H1 (cell line): Measurements from ENCODE around the gene AFF2. TPM values are rescaled to one million over a fixed set of nuclear protein-coding genes. Genes with fewer than 3 reads are reported as not detected.

Source experiments
- CTCF ChIA-PET: fragments of 300-600 bp; sonication (Branson Sonifier 250); formaldehyde crosslinking; loops from one replicate; lab custom pipeline; 2021; ENCODE audit not compliant: partially characterized antibody; lab: Charles Lee
- POLR2A ChIA-PET: fragments of 300-600 bp; sonication (Branson Sonifier 250); formaldehyde crosslinking; loops from one replicate; lab custom pipeline; 2021; ENCODE audit warnings: inconsistent platforms; ENCODE audit not compliant: partially characterized antibody; lab: Charles Lee
- DNase-seq, 2 experiments: peaks; one replicate each; pipeline versions ENCODE4 v3.0.0 to v3.0.0-alpha.2; 2010 to 2022; ENCODE audit warnings: low spot score in 2 of 2, low read depth in 1 of 2, mixed read lengths in 1 of 2
- FAIRE-seq: peaks from 2 replicates; lab custom pipeline; 2011; peaks lifted over from hg19 to GRCh38; lab: Jason Lieb, UNC
- H2AFZ ChIP-seq: 2 replicates; pipeline ENCODE4 v1.8.1; 2012; ENCODE audit warnings: low read length, inconsistent platforms
- H2AK5ac ChIP-seq: 2 replicates; pipeline ENCODE4 v1.6.1; 2013; ENCODE audit warnings: low read depth, low read length
- H2BK120ac ChIP-seq: replicated peaks from 2 replicates; pipeline ENCODE3; 2013; ENCODE audit warnings: low read depth, low read length, inconsistent platforms
- H2BK12ac ChIP-seq: 2 replicates; pipeline ENCODE4 v1.6.1; 2013; ENCODE audit warnings: low read depth, low read length
- H2BK15ac ChIP-seq: 2 replicates; pipeline ENCODE4 v1.6.1; 2013; ENCODE audit warnings: low read length
- H2BK20ac ChIP-seq: 2 replicates; pipeline ENCODE4 v1.6.1; 2013; ENCODE audit warnings: low read length
- H2BK5ac ChIP-seq: 2 replicates; pipeline ENCODE4 v1.6.1; 2013; ENCODE audit warnings: low read depth, low read length
- H3K14ac ChIP-seq: 2 replicates; pipeline ENCODE4 v1.6.1; 2013; ENCODE audit warnings: inconsistent platforms; ENCODE audit not compliant: insufficient read length
- H3K18ac ChIP-seq: 2 replicates; pipeline ENCODE4 v1.6.1; 2013; ENCODE audit warnings: low read length; ENCODE audit errors: extremely low read depth
- H3K23ac ChIP-seq: 2 replicates; pipeline ENCODE4 v1.6.1; 2013; ENCODE audit warnings: inconsistent platforms; ENCODE audit not compliant: insufficient read length
- H3K23me2 ChIP-seq: 2 replicates; pipeline ENCODE4 v1.6.1; 2013; ENCODE audit warnings: low read depth, low read length
- H3K27ac ChIP-seq: 2 replicates; pipeline ENCODE4 v1.6.1; 2011; ENCODE audit warnings: low read depth, low read length, inconsistent platforms
- H3K27me3 ChIP-seq, 4 experiments: replicated peaks in 1 of 4; 1 replicate in 1 of 4; 2 replicates in 3 of 4; pipeline versions ENCODE4 v1.6.1 to v1.8.1; 2011 to 2013; ENCODE audit warnings: low read length in 3 of 4, mild to moderate bottlenecking in 3 of 4, inconsistent platforms in 2 of 4, mixed read lengths in 2 of 4, moderate library complexity in 1 of 4; ENCODE audit not compliant: control insufficient read depth in 3 of 4, insufficient read depth in 3 of 4; ENCODE audit errors: extremely low read depth in 1 of 4
- H3K36me3 ChIP-seq, 4 experiments: 2 replicates each; pipeline versions ENCODE4 v1.6.1 to v1.8.1; 2011 to 2013; ENCODE audit warnings: mild to moderate bottlenecking in 4 of 4, low read length in 3 of 4, moderate library complexity in 2 of 4, control low read depth in 1 of 4, inconsistent platforms in 1 of 4; ENCODE audit not compliant: insufficient read depth in 4 of 4, control insufficient read depth in 2 of 4
- H3K4ac ChIP-seq: replicated peaks from 2 replicates; pipeline ENCODE3; 2013; ENCODE audit warnings: low read length, low read depth, mixed read lengths, inconsistent platforms; ENCODE audit not compliant: insufficient read length
- H3K4me1 ChIP-seq, 4 experiments: replicated peaks in 1 of 4; 1 replicate in 1 of 4; 2 replicates in 3 of 4; pipeline versions ENCODE4 v1.6.1 to v1.8.1; 2011 to 2013; ENCODE audit warnings: low read length in 3 of 4, inconsistent platforms in 2 of 4, mixed read lengths in 1 of 4; ENCODE audit not compliant: insufficient read depth in 4 of 4, control insufficient read depth in 3 of 4
- H3K4me2 ChIP-seq, 2 experiments: 2 replicates each; pipeline versions ENCODE4 v1.6.1 to v1.8.1; 2011 to 2013; ENCODE audit warnings: low read depth in 2 of 2, low read length in 2 of 2, control low read depth in 1 of 2, inconsistent platforms in 1 of 2, mild to moderate bottlenecking in 1 of 2; ENCODE audit not compliant: insufficient read depth in 1 of 2
- H3K4me3 ChIP-seq, 4 experiments: fragments of 200-600, 300-600 bp in 1 of 4; sonication (generic), shearing (Covaris generic), sonication (Bioruptor Twin) in 1 of 4; 2 replicates each; pipeline versions ENCODE4 v1.5.1 to v1.8.1; 2011 to 2016; ENCODE audit warnings: low read length in 4 of 4, low read depth in 3 of 4, control low read depth in 2 of 4, inconsistent platforms in 2 of 4, mild to moderate bottlenecking in 2 of 4, mixed read lengths in 1 of 4, moderate library complexity in 1 of 4; ENCODE audit not compliant: insufficient read depth in 2 of 4; ENCODE audit errors: extremely low read depth in 1 of 4
- H3K56ac ChIP-seq: replicated peaks from 2 replicates; pipeline ENCODE3; 2013; ENCODE audit warnings: low read depth, mild to moderate bottlenecking, mixed read lengths, low read length, inconsistent platforms; ENCODE audit not compliant: insufficient read length
- H3K79me1 ChIP-seq: 2 replicates; pipeline ENCODE4 v1.6.1; 2013; ENCODE audit warnings: low read depth, low read length, control low read depth
- H3K79me2 ChIP-seq, 2 experiments: 2 replicates each; pipeline versions ENCODE4 v1.6.1 to v1.8.1; 2012 to 2013; ENCODE audit warnings: low read length in 2 of 2, mild to moderate bottlenecking in 2 of 2, inconsistent platforms in 1 of 2; ENCODE audit not compliant: insufficient read depth in 2 of 2, control insufficient read depth in 1 of 2
- H3K9ac ChIP-seq, 4 experiments: replicated peaks in 1 of 4; 1 replicate in 1 of 4; 2 replicates in 3 of 4; pipeline versions ENCODE4 v1.6.1 to v1.8.1; 2011 to 2013; ENCODE audit warnings: low read depth in 3 of 4, low read length in 3 of 4, control low read depth in 2 of 4, mild to moderate bottlenecking in 2 of 4, moderate library complexity in 2 of 4, inconsistent platforms in 1 of 4; ENCODE audit errors: extremely low read depth in 1 of 4
- H3K9me3 ChIP-seq, 2 experiments: 2 replicates each; pipeline versions ENCODE4 v1.6.1 to v1.8.1; 2012 to 2013; ENCODE audit warnings: mild to moderate bottlenecking in 2 of 2, moderate library complexity in 2 of 2, control low read depth in 1 of 2, inconsistent platforms in 1 of 2, low read depth in 1 of 2, low read length in 1 of 2, mixed read lengths in 1 of 2; ENCODE audit not compliant: insufficient read depth in 2 of 2
- H4K20me1 ChIP-seq, 2 experiments: replicated peaks in 1 of 2; 2 replicates each; pipeline versions ENCODE3 to v1.8.1; 2011 to 2013; ENCODE audit warnings: inconsistent platforms in 2 of 2, low read length in 2 of 2, mild to moderate bottlenecking in 1 of 2; ENCODE audit not compliant: insufficient read depth in 2 of 2, control insufficient read depth in 1 of 2
- H4K5ac ChIP-seq: 2 replicates; pipeline ENCODE4 v1.6.1; 2013; ENCODE audit warnings: low read length, low read depth, mixed read lengths, inconsistent platforms; ENCODE audit not compliant: insufficient read length
- H4K8ac ChIP-seq: 2 replicates; pipeline ENCODE4 v1.8.0; 2013; ENCODE audit warnings: mild to moderate bottlenecking, moderate library complexity, low read length, inconsistent platforms; ENCODE audit not compliant: insufficient read depth; ENCODE audit errors: extremely low read depth
- H4K91ac ChIP-seq: replicated peaks from 2 replicates; pipeline ENCODE3; 2013; ENCODE audit warnings: low read length, mixed read lengths, inconsistent platforms; ENCODE audit not compliant: insufficient read length
- CHD1 ChIP-seq: IDR thresholded peaks from 2 replicates; pipeline ENCODE4 v1.6.1; 2012; ENCODE audit warnings: low read depth, low read length, improper control_type of control experiment
- TBP ChIP-seq: IDR thresholded peaks from 2 replicates; pipeline ENCODE4 v1.6.1; 2011; ENCODE audit warnings: low read depth, low read length, improper control_type of control experiment
- ZNF274 ChIP-seq: IDR thresholded peaks from 2 replicates; pipeline ENCODE4 v1.7.0; 2012; ENCODE audit warnings: low read length, borderline replicate concordance; ENCODE audit errors: extremely low read depth
- WGBS, 2 experiments: shearing (Covaris generic) in 1 of 2; methylation state at CpG; one replicate each; pipeline versions ENCODE4 v1.1.6 to v1.1.7; 2013 to 2015; ENCODE audit warnings: low lambda C conversion rate in 2 of 2, mixed read lengths in 2 of 2, inconsistent platforms in 1 of 2, low coverage in 1 of 2, missing lambda C conversion rate in 1 of 2; ENCODE audit not compliant: insufficient replicate concordance in 2 of 2, insufficient coverage in 1 of 2, insufficient read length in 1 of 2; ENCODE audit errors: extremely low coverage in 1 of 2, missing lambda C conversion rate in 1 of 2; 5-methylcytosine and 5-hydroxymethylcytosine counted together
- polyA plus RNA-seq, 7 experiments: library from polyadenylated mRNA; depleted of rRNA in 3 of 7; stranded (reverse) in 5 of 7; unstranded in 2 of 7; fragments of >200 nt in 5 of 7; fragments of 200-250 nt in 2 of 7; gene quantifications; 1 replicate in 5 of 7; 2 replicates in 1 of 7; 4 replicates in 1 of 7; pipeline versions ENCODE4 v1.2.1 to v1.2.3, GENCODE V29; 2011 to 2013; ENCODE audit warnings: missing spikeins in 2 of 7, mixed read lengths in 2 of 7
- total RNA-seq: library from RNA; stranded (reverse); fragmentation: NEBNext Ultra II Directional; extraction: Animal tissue kit (Norgen Biotek cat#: 25700); gene quantifications from 2 replicates; pipeline ENCODE4 v1.2.1, GENCODE V29; 2021

Gene AFF2
- total and polyA plus RNA-seq, 2 of the 8 experiments (the other 6 are each of a cell fraction or from before 2014, with no cell fraction given) = 2.0 to 7.3 TPM

DNA sequence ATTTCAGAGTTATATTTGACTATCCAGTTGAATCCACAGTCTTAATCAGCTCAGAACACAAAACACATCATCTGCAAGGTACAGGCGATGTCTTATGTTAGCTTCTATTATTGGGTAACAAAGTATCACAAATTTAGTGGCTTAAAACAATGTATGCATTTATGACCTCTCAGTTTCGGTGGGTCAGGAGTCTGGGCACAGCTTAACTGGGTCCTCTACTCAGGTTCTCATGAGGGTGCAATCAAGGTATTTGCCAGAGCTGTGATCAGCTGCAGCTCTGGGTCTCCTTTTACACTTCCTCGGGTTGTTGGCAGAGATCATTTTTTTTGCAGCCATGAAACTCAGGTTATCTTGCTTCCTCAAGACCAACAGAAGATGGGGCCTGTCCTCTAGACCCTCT, 505.8 kb downstream of the AFF2 start:
- Histone ChIP-seq H4K8ac (no peak overlapping the region), H3K36me3 (no peaks in the 10 kb centered on the region), H3K14ac (no peak overlapping the region), H3K9ac (no peak overlapping the region), H3K79me2 (no peaks in the 10 kb centered on the region), H3K4me2 (no peak overlapping the region), H2AK5ac (no peak overlapping the region), H3K9me3 (no peaks in the 10 kb centered on the region), H2BK20ac (no peak overlapping the region), H3K27ac (no peak overlapping the region), H2BK5ac (no peak overlapping the region), H3K4ac (no peak overlapping the region), H3K56ac (no peak overlapping the region), H3K23ac (no peak overlapping the region), H2BK120ac (no peak overlapping the region), H4K5ac (no peak overlapping the region), H3K18ac (no peak overlapping the region), H2BK15ac (no peak overlapping the region), H3K79me1 (no peaks in the 10 kb centered on the region), H2AFZ (no peak overlapping the region), H3K4me1 (no peaks in the 10 kb centered on the region), H3K4me3 (no peak overlapping the region), H3K23me2 (no peaks in the 10 kb centered on the region), H2BK12ac (no peak overlapping the region), H3K27me3 (no peaks in the 10 kb centered on the region), H4K91ac (no peak overlapping the region)
- FAIRE-seq (no peak), DNase-seq (no peak)
- CTCF ChIA-PET = interaction anchor here (0.6 to 2.1 kb wide), 3 partner anchors 10 to 440 kb away, joined by 3 to 6 read pairs (median 4); no protein-coding TSS in a partner anchor
- WGBS, 2 experiments = 85% methylated on average over 3 of the region's 3 CpGs; no CpG with 5 or more reads in 1 of the 2 experiments
- TF ChIP-seq ZNF274 (no peak), CHD1 (no peak), TBP (no peak)
- TF ChIP-seq, all 59 proteins: peak for 0
- POLR2A ChIA-PET = no interaction called here
- H4K20me1 ChIP-seq = no peaks in the 10 kb centered on the region
